ENCODE results near the gene PRDX5.

Gene PRDX5

GRCh38 chr11:64347193-64347867 is 29.4 kb downstream of the PRDX5 start:
- TF ChIP-seq POLR2A (IDR thresholded peaks at IDR 0.05; ENCODE audit: low read length) = no peak
- TF ChIP-seq GATA1 (IDR thresholded peaks at IDR 0.05; ENCODE audit: low read depth, low read length) = no peak
- DNase-seq = no peak

GRCh38 chr11:64348383-64349024 is 30.6 kb downstream of the PRDX5 start:
- TF ChIP-seq GATA1 (IDR thresholded peaks at IDR 0.05; ENCODE audit: low read depth, low read length) (no peak), POLR2A (IDR thresholded peaks at IDR 0.05; ENCODE audit: low read length) (peak; percentile 35)
- DNase-seq = no peak

GRCh38 chr11:64349025-64349387 is 31.1 kb downstream of the PRDX5 start:
- TF ChIP-seq GATA1 (IDR thresholded peaks at IDR 0.05; ENCODE audit: low read depth, low read length) = no peak
- no peak for TF ChIP-seq POLR2A (IDR thresholded peaks at IDR 0.05; ENCODE audit: low read length)

GRCh38 chr11:64349404-64349803 is 31.5 kb downstream of the PRDX5 start:
- no peak for TF ChIP-seq POLR2A (IDR thresholded peaks at IDR 0.05; ENCODE audit: low read length)
- TF ChIP-seq GATA1 (IDR thresholded peaks at IDR 0.05; ENCODE audit: low read depth, low read length) = no peak
- DNase-seq = no peak

More at GRCh38 chr11:64349025-64349387, 31.1 kb downstream of the PRDX5 start:
- DNase-seq = no peak

GRCh38 chr11:64351136-64351631 is 33.3 kb downstream of the PRDX5 start:
- no peak for TF ChIP-seq POLR2A (IDR thresholded peaks at IDR 0.05; ENCODE audit: low read length)
- no peak for TF ChIP-seq GATA1 (IDR thresholded peaks at IDR 0.05; ENCODE audit: low read depth, low read length)
- no peak for DNase-seq

- TF ChIP-seq POLR2A (IDR thresholded peaks at IDR 0.05; ENCODE audit: low read length) = no peak
- no peak for TF ChIP-seq GATA1 (IDR thresholded peaks at IDR 0.05; ENCODE audit: low read depth, low read length)
- DNase-seq = no peak
Measured at GRCh38 chr11:64352099-64352994, 34.4 kb downstream of the PRDX5 start.

GRCh38 chr11:64352995-64353714 is 35.2 kb downstream of the PRDX5 start:
- no peak for TF ChIP-seq POLR2A (IDR thresholded peaks at IDR 0.05; ENCODE audit: low read length)
- TF ChIP-seq GATA1 (IDR thresholded peaks at IDR 0.05; ENCODE audit: low read depth, low read length) = no peak
- DNase-seq = no peak

GRCh38 chr11:64353715-64354506 is 36.0 kb downstream of the PRDX5 start:
- TF ChIP-seq POLR2A (IDR thresholded peaks at IDR 0.05; ENCODE audit: low read length) = no peak
- no peak for TF ChIP-seq GATA1 (IDR thresholded peaks at IDR 0.05; ENCODE audit: low read depth, low read length)
- DNase-seq = no peak

- DNase-seq = peak; percentile 84 to 92
Measured at GRCh38 chr11:64355078-64355940, 37.4 kb downstream of the PRDX5 start.

GRCh38 chr11:64356498-64357411 is 38.8 kb downstream of the PRDX5 start:
- peak; percentile 72 to 76 for DNase-seq

More at GRCh38 chr11:64355078-64355940, 37.4 kb downstream of the PRDX5 start:
- TF ChIP-seq POLR2A (IDR thresholded peaks at IDR 0.05; ENCODE audit: low read length) = peak; percentile 41
- no peak for TF ChIP-seq GATA1 (IDR thresholded peaks at IDR 0.05; ENCODE audit: low read depth, low read length)

GRCh38 chr11:64357446-64357845 is 39.5 kb downstream of the PRDX5 start:
- no peak for DNase-seq
- TF ChIP-seq POLR2A (IDR thresholded peaks at IDR 0.05; ENCODE audit: low read length) (no peak), GATA1 (IDR thresholded peaks at IDR 0.05; ENCODE audit: low read depth, low read length) (no peak)

More at GRCh38 chr11:64356498-64357411, 38.8 kb downstream of the PRDX5 start:
- TF ChIP-seq POLR2A (IDR thresholded peaks at IDR 0.05; ENCODE audit: low read length) (no peak), GATA1 (IDR thresholded peaks at IDR 0.05; ENCODE audit: low read depth, low read length) (no peak)
